Fibroblast of lung (primary cell): ENCODE results near the gene NDUFB5.

Source experiments
- EZH2 ChIP-seq: IDR thresholded peaks from 2 replicates; pipeline ENCODE4 v1.5.1; 2012; ENCODE audit warnings: low read length, control low read depth, mild to moderate bottlenecking; ENCODE audit errors: missing control alignments
- TF ChIP-seq, protein P1 (sequence below), 2 donors: IDR thresholded peaks in 1 of 2; conservative IDR thresholded peaks in 1 of 2; 1 replicate in 1 of 2; 2 replicates in 1 of 2; pipeline ENCODE4 v1.5.1; 2011 to 2012; ENCODE audit warnings: low read length in 2 of 2, control low read depth in 1 of 2, inconsistent platforms in 1 of 2, low read depth in 1 of 2, mild to moderate bottlenecking in 1 of 2

- TF ChIP-seq, protein P1, sequence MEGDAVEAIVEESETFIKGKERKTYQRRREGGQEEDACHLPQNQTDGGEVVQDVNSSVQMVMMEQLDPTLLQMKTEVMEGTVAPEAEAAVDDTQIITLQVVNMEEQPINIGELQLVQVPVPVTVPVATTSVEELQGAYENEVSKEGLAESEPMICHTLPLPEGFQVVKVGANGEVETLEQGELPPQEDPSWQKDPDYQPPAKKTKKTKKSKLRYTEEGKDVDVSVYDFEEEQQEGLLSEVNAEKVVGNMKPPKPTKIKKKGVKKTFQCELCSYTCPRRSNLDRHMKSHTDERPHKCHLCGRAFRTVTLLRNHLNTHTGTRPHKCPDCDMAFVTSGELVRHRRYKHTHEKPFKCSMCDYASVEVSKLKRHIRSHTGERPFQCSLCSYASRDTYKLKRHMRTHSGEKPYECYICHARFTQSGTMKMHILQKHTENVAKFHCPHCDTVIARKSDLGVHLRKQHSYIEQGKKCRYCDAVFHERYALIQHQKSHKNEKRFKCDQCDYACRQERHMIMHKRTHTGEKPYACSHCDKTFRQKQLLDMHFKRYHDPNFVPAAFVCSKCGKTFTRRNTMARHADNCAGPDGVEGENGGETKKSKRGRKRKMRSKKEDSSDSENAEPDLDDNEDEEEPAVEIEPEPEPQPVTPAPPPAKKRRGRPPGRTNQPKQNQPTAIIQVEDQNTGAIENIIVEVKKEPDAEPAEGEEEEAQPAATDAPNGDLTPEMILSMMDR (conservative IDR thresholded peaks at IDR 0.05 in 1 of 2, IDR thresholded peaks at IDR 0.05 in 1 of 2; ENCODE audit: low read depth in 1 of 2, low read length in 2 of 2) = no peak
- TF ChIP-seq EZH2 = no peak
These were observed 54.0 kb downstream of the NDUFB5 start for GRCh38 chr3:179658606-179659005.
